IPS-NIHi11 (cell line): ENCODE results near the gene KLHL15.
"Not testable (repeated sequence)": the region's sequence is repeated elsewhere in the genome, so short reads cannot be mapped to it uniquely, and the experiment has no call there.

Experiments used
- DNase-seq: peaks from one replicate; pipeline ENCODE4 v3.0.0; 2012; ENCODE audit warnings: mixed read lengths, low spot score

The KLHL15 gene

DNA sequence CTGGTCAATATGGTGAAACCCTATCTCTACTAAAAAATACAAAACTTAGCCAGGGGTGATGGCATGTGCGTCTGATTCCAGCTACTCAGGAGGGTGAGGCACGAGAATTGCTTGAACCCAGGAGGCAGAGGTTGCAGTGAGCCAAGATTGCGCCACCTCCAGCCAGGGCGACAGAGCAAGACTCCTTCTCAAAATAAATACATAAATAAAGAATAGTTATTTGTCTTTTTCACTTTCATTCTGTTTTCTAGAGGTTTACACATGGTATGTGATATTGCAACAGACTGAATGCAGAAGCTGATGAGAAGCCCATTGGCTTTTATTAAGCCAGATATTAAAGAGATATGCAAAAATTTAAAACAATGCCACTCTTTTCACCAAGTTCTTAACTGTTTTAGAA is 8.2 kb downstream of the KLHL15 start:
- DNase-seq = no peak

DNA sequence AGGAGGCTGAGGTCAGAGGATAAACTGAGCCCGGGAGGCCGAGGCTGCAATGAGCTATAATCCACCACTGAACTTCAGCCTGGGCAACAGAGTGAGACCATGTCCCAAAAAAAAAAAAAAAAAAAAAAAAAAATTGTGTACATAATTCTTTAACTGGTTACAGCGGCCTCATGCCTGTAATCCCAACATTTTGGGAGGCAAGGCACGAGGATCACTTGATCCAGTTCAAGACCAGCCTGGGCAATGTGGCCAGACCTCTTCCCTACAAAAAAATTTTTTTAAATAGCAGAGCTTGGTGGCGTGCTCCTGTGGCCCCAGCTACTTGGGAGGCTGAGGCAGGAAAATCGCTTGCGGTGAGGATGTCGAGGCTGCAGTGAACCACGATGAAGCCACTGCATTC is 9.3 kb downstream of the KLHL15 start:
- DNase-seq = no peak

DNA sequence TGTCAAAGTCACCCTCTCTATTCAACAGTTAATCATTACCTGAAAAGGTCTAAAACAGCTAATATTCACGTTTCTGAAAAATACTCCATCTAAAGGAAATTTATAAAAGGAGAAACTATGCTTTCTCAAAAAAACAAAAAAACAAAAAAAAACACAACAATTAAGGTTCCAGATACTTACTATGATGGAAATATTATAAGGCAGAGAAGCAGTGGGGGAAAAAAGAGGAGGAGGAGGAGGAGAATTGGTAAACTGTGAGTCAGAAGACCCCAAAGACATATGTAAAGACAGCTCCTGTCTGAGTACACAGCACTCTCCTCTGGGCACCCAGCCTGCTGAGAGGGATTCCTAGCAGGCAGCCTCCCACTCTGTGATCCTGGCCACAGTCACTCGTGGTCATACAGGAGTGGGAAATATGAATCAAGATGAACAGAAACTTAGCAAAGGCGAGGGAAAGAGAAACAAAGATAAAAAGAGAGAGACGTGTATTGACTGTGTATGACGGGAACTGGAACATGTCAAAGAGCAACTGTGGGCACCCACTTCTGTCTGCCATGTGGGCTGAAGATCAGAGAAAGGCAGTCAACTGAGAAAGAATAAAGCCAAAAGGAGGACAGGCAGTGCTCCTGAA is 12.5 kb downstream of the KLHL15 start:
- DNase-seq = no peak

DNA sequence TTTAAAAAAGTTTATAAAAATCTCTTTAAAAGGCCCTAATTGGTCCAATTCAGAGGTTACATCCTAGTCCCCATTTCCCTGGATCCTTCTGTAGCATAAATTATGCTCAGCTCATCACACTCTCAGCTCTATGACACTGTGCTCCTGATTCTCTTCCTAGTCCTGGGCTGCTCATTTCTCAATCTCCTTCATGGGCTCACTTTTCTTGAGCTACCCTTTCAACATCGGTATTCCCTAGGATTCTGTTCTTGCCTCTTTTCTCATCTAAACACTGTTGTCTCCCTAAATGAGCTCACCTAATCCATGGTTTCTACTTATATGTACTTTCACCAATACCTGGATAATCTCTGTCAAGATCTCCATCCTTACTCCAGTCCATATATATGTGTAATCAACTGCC is 14.7 kb downstream of the KLHL15 start:
- DNase-seq = no peak

DNA sequence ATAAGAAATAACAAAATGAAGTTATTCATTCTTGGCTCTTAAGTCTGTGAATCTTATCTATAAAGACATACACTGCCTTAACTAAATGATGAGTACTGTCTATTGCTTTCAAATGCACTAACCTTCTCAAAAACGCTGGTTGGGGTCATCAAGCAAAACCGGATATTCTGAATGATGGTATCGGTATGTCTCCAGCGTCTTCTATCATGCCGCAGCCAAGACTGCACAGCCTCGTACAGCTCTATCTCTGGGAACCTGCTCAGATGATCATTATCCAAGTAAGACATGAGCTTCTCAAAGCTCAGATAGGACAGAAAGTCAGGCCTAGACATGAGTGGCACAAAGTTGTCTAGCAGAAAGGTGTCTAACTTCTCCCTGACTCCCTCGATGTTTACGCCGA is 21.1 kb downstream of the KLHL15 start:
- DNase-seq = no peak

DNA sequence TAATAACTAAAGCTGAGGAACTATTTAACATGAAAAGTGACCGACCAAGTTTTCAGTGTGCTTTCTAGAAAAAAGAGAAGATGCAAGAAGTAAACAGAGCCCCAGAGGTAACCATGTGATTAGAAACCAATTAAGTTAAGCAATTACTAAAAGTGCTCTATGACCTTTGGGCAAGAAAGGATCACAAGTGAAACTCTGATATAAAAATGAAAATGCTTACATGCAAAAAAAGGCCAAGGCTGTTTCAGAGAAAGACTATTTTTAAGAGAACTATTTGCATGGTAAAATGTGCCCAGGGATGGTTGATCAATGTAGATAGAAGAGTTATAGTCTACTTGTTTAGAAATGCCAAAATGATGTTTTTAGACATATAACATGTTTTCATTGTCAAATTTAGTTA is 22.0 kb downstream of the KLHL15 start:
- no peak for DNase-seq

DNA sequence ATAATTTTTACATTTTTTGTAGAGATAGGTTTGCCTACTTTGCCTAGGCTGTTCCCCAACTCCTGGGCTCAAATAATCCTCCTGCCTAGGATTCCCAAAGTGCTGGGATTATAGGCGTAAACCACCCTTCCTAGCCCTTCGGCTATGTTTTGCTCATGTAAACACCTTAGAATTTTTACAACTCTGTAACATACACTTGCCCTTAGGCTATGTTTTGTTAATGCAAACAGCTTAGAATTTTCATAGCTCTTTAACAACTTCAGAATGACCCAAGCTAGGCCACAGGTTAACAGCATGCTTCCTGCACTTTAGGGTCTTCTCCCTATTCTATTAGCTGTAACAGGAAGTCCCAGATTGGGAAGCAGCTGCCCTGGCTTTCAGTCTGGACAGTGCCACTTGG is 24.2 kb downstream of the KLHL15 start:
- no peak for DNase-seq

DNA sequence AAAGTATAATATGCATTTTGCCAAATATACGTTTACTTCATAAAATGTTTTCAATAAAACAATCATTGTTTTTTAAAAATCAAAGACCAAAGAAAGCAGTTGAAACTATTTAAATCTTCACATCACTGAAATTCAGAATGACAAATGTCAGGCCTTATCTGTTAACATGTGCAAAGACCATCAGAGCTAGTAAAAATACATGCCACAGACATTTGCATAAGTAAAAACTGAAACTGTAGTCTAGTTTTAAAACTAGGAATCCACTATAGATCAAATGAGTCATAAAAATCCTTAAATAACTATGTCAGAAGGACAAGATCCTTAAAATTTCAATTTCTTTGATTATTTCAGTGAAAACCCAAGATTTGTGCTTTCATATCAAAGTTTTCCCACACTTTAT is 24.8 kb downstream of the KLHL15 start:
- no peak for DNase-seq

DNA sequence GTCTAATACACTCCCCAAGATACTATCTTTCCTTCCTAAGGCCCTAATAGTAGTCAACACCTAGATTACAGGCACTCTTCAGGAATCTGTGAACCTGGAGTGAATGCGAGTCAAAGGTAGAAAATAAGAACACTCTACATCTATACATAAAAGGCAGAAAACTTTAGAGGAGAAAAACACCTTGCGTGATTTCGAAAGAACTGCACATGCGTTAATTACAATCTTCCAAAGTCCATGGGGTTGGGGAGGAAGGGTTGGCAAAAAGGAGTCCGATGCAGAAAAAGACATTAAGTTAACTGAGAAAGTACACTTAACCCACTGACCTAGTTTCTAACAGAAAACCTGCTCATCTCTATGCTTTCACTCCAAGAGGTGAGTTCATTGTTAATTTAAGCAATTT is 27.3 kb downstream of the KLHL15 start:
- no peak for DNase-seq

DNA sequence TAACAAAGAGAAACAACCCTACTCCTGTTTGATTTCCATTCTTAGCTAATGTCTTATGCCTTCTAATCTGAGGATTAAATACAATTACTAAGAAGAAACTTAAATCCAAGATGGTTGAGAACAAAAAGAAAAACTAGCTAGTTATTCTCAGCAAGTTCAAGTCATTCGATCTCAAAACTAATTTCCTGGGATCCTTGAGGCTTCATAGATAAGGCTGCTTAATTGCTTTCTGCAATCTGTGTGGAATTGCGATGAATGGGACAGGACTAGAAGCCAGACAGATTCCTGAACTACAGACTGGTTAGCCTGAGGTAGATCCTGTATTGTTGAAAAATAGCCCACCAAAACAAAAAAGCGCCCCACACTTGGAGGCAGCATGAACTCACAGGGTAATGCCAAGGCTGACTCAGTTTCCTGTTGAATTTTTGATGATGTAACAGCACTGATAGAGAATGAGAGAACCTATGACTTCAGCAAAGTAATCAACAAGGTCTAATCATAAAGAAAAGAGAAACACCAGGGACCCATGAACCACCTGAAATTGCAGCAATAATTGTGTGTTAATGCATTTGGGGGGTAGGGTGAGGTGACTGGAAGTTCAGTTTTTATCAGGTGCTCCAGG is 33.9 kb downstream of the KLHL15 start:
- no peak for DNase-seq

DNA sequence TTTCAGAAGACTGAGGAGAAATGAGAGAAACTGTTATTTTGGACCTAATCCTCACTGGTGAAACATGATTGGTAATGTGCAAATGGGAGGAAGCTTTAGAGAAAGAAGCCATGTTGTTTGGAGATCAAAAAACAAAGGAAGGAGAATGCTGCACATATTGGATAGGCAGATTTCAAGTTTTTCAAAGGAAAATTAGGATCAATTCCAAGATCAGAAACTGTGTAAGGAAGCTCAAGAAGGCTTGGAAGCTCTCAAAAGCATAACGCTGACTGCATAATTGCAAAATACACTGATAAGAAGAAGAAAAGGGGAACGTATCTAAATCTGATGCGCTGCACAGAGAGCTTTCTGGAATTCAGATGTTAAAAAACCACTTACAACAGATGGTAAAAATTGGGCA is 34.6 kb downstream of the KLHL15 start:
- no peak for DNase-seq

DNA sequence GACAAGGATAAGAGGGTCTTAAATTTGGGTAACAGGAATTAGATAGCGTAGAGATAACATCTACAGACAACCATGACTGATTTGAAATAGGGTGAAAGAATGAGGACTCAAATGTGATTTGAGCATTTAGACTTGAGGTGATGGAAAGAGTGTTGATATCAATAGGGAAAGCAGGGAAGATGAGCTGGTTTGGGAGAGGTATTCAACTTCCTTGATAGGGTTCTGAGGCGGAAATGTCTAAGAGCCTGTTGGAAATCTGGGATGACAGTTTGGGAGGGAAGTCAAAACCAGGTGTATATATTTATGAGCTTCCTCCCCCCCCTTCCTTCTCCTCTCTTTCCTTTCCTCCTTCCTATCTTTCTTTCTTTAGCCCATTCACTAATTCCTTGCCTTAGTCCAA is 36.5 kb downstream of the KLHL15 start:
- no peak for DNase-seq

DNA sequence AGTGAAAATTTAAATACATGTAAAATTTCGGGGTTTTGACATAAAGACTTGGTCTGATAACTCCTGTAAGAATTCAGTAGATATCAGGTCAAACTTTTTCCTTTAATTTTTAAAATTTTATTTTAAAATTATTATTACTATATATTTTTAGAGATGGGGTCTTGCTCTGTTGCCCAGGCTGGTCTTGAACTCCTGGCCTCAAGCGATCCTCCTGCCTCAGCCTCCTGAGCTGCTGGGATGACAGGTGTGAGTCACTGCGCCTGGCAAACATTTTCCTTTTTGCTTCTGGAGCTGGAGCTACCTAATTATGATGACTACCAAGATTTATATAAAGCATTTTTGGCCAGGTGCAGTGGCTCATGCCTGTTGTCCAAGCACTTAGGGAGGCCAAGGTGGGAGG is 37.3 kb downstream of the KLHL15 start:
- no peak for DNase-seq

DNA sequence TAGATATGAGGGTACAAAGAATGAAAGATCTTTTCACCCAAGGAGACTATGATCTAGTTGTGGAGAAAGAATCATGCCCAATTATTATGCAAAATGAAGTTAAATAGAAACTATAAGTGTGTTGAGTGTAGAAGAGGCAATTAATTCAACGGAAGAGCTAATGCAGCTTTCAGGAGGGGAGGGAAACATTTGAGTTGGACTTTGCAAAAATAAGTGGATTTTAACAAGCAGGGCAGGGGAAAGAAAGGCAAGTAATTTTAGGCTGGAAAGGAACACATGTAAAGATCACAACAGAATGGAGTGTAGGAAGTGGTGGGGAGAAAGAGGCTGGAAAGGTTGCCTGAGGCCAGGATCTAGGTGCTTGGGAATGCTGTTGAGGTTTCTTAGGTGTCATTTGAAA is 44.1 kb downstream of the KLHL15 start:
- DNase-seq = no peak

DNA sequence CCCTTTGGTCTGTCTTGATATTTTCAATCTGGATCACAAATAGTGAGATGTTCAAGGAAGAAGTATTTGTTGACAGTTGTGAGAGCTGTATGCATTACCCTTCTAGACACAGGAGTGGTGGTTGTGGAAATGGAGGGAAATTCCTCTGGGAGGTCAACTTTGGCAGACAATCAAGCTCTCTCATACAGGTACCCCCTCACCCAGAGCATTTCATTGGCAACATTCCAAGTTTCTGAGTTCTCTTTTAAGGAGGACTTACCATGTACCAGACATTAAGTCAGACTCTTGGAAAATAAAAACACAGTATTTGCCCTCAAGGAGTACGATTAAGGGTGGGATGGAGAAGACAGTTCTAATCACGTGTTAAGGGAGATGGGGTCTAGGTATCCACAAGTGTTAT is 45.3 kb downstream of the KLHL15 start:
- DNase-seq = no peak

DNA sequence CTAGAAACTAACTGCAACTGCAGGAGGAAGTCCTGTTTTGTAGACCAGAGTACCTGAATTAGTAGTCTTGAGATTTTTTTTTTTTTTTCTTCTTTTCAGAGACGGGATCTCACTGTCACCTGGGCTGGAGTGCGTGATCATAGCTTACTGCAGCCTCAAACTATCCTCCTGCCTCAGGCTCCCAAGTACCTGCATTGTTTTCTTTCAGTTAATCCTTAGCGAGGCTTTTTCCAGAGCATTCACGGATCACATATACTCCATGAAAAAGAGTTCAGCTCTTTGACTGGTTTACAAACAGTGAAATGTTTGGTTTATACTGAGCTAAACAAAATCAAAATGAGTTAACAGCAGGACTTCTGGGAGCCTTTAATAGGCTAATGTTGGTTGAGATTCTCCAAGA is 45.8 kb downstream of the KLHL15 start:
- DNase-seq = no peak

DNA sequence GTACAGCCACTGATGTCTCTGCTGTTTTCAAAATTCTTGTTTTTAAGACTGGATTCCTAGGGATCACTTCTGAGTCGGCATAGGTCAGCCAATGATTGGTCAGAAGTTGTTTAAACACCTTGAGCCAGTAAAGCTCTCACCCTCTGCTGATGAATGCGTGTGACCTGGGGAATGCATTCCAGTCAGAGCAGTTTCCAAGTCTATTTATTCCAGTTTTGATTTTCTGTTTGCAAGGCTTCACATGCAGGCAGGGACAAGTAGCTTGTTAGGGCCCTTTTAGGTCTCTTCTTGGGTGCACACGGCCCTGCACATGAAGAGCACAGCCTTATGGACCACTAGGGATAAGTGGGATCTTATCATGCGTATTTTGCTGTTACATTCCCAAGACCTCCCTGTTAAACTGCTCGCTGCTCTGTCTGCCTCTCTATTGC is 47.0 kb downstream of the KLHL15 start:
- no peak for DNase-seq

DNA sequence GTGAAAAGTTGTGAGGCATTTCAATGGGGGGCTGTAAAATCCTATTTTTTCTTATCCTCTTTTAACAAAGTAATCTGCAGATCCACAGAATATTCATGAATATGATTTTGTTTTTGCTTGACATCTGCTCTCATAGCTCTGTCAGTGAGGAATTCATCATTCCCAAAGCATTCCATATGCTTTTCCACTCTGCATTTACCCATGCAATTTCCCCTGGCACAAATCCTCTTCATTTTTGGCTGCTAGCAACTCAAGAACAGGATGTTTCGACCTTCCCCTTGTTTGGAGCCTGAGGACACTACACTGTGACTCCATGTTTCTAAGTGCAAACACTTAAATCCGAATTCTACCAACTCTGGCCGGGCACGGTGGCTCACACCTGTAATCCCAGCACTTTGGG is 48.5 kb downstream of the KLHL15 start:
- DNase-seq = no peak

DNA sequence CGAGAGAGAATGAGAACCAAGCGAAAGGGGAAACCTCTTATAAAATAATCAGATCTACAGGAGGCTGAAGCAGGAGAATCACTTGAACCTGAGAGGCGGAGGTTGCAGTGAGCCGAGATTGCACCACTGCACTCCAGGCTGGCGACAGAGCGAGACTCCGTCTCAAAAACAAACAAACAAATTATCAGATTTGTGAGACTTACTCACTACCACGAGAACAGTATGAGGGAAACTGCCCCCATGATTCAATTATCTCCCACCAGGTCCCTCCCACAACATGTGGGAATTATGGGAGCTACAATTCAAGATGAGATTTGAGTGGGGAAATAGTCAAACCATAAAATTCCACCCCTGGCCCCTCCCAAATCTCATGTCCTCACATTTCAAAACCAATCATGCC is 61.4 kb downstream of the KLHL15 start:
- not testable (repeated sequence) for DNase-seq

DNA sequence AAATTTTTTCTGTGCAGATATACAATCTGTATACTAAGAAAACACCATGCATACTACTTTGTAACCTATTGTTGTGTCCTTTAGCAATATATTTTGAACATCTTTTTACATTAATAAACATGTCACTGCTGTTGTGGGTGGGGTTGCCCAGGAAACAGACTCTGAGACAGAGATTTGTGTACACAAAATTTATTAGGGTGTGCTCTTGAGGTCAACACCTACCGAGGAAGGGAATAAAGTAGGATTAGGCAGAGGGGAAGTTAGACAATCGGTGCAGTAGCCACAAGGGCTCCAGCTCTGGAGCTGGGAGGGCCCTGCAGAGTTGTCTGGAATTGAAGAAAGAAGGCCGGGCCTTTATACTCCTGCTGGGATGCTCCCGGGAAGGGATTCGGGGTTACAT is 62.8 kb downstream of the KLHL15 start:
- no peak for DNase-seq

DNA sequence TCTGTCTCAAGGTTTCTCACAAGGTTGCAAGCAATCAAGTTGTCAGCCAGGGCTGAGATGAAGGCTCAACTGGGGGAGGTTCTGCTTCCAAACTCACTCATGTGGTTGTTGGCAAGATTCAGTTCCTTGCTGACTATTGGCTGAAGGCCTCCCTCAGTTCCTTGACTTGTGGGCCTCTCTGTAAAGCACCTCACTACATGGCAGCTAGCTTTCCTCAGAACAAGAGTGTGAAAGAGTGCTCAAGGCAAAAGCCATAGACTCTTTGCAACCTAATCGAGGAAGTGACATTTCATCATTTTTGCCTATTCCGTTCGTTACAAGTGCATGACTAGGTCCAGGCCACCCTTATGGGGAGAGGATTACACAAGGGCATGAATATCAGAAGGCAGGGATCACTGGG is 67.2 kb downstream of the KLHL15 start:
- DNase-seq = no peak

DNA sequence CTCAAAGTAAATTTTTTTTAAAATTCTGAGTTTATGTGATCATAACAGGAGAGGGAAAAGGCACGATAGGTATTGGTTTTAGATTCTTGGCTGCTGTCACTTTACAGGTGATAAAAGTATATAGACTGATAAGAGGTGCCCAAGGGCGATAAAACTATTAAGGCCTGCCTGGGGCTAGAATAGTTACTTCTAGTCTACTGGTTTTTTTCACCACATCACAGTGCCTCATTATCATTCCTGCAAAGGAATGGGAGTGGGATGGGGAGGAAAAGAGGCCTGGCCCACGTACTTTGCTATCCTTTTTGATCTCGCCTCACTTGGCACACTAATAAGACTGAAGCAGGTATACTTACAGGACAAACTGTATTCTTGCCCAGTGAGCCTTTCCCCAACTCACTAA is 72.6 kb downstream of the KLHL15 start:
- DNase-seq = no peak

DNA sequence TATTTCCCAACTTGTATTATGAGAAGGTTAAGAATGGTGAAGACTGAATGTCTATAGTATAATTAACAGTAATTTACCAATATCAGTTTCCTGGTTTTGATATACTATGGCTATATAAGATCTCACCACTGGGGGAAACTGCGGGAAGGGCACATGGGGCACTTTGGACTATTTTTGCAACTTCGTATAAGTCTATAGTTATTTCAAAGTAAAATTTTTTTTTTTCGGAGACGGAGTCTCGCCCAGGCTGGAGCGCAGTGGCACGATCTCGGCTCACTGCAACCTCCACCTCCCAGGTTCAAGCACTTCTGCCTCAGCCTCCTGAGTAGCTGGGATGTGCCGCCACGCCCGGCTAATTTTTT is 73.1 kb downstream of the KLHL15 start:
- DNase-seq = no peak
